Activated CD8-positive, alpha-beta T cell treated with anti-CD3 and anti-CD28 coated beads for 36 hours (primary cell): ENCODE measurements around the gene SORCS2. TPM values are rescaled to one million over a fixed set of nuclear protein-coding genes. Genes with fewer than 3 reads are reported as not detected.

ENCODE experiments used
- ATAC-seq: fragments of 200-7000 bp; cut with Tn5 transposase; one replicate; pipeline ENCODE4 v1.10.0; 2021; ENCODE audit warnings: mild to moderate bottlenecking, moderate library complexity
- CTCF ChIA-PET: fragments of 350-600 bp; sonication (Branson Sonifier 250); formaldehyde crosslinking; loops from one replicate; lab custom pipeline; 2021; ENCODE audit warnings: antibody characterized with exemption; lab: Charles Lee
- POLR2A ChIA-PET: fragments of 350-600 bp; sonication (Branson Sonifier 250); formaldehyde crosslinking; loops from one replicate; lab custom pipeline; 2021; ENCODE audit warnings: antibody characterized with exemption; lab: Charles Lee
- DNase-seq: peaks from one replicate; pipeline ENCODE4 v3.0.0-alpha.2; 2020
- H3K27ac Mint-ChIP-seq: one replicate; pipeline ENCODE4 v1.8.0; 2021; ENCODE audit warnings: mild to moderate bottlenecking, mixed read lengths
- H3K27me3 Mint-ChIP-seq: one replicate; pipeline ENCODE4 v1.8.0; 2021; ENCODE audit warnings: mixed read lengths
- H3K36me3 Mint-ChIP-seq: one replicate; pipeline ENCODE4 v1.8.0; 2021; ENCODE audit warnings: low read depth, mixed read lengths
- H3K4me1 Mint-ChIP-seq: one replicate; pipeline ENCODE4 v1.8.0; 2021; ENCODE audit warnings: low read depth, mixed read lengths
- H3K4me3 Mint-ChIP-seq: one replicate; pipeline ENCODE4 v1.8.0; 2021; ENCODE audit warnings: mild to moderate bottlenecking, moderate library complexity, mixed read lengths
- H3K9me3 Mint-ChIP-seq: one replicate; pipeline ENCODE4 v1.8.0; 2021; ENCODE audit warnings: mixed read lengths
- CTCF ChIP-seq: fragments of 200-600 bp; IDR thresholded peaks from one replicate; pipeline ENCODE4 v1.8.0; 2022; ENCODE audit warnings: antibody characterized with exemption, mild to moderate bottlenecking
- intact Hi-C: fragments of 100-400 bp; cut with micrococcal nuclease; formaldehyde crosslinking; loops from one replicate; pipeline ENCODE4 v1.10.0; 2022
- total RNA-seq, 2 experiments: library from RNA; stranded (reverse); gene quantifications; one replicate each; pipeline ENCODE4 v1.2.3, GENCODE V29; 2021

The SORCS2 gene
- total RNA-seq, 2 experiments from 2014 or later: 0.05 TPM; not detected in 1

GRCh38 chr4:7712021-7712671 lies 519.8 kb downstream of the SORCS2 start:
- Mint-ChIP-seq H3K9me3 (no peaks in the 10 kb centered on the region), H3K27ac (no peak overlapping the region), H3K4me3 (no peak overlapping the region), H3K36me3 (no peaks in the 10 kb centered on the region), H3K27me3 (peaks cover 4% of the 10 kb centered on the region), H3K4me1 (no peaks in the 10 kb centered on the region)
- no peak for DNase-seq
- TF ChIP-seq CTCF: no peak
- intact Hi-C loops: no loop called here
- ChIA-PET POLR2A (no interaction called here), CTCF (no interaction called here)
- no peak for ATAC-seq

GRCh38 chr4:7713757-7714156 lies 521.4 kb downstream of the SORCS2 start:
- no peak for ATAC-seq
- ChIA-PET CTCF (no interaction called here), POLR2A (no interaction called here)
- no peak for TF ChIP-seq CTCF
- no peak for DNase-seq
- H3K9me3 Mint-ChIP-seq: no peaks in the 10 kb centered on the region
- H3K4me3 Mint-ChIP-seq: no peak overlapping the region
- H3K36me3 Mint-ChIP-seq: no peaks in the 10 kb centered on the region
- no peak overlapping the region for H3K27ac Mint-ChIP-seq
- no peaks in the 10 kb centered on the region for H3K4me1 Mint-ChIP-seq
- peaks cover 4% of the 10 kb centered on the region for H3K27me3 Mint-ChIP-seq
- intact Hi-C loops: no loop called here

GRCh38 chr4:7714176-7714575 lies 521.8 kb downstream of the SORCS2 start:
- DNase-seq: no peak
- intact Hi-C loops: no loop called here
- POLR2A ChIA-PET: no interaction called here
- CTCF ChIA-PET: no interaction called here
- no peaks in the 10 kb centered on the region for H3K36me3 Mint-ChIP-seq
- H3K27me3 Mint-ChIP-seq: peaks cover 5% of the 10 kb centered on the region
- no peaks in the 10 kb centered on the region for H3K9me3 Mint-ChIP-seq
- H3K27ac Mint-ChIP-seq: no peak overlapping the region
- TF ChIP-seq CTCF: no peak
- H3K4me1 Mint-ChIP-seq: no peaks in the 10 kb centered on the region
- no peak for ATAC-seq
- no peak overlapping the region for H3K4me3 Mint-ChIP-seq

GRCh38 chr4:7714738-7715137 lies 522.4 kb downstream of the SORCS2 start:
- no peak for ATAC-seq
- no peak for TF ChIP-seq CTCF
- POLR2A ChIA-PET: no interaction called here
- Mint-ChIP-seq H3K27me3 (peaks cover 5% of the 10 kb centered on the region), H3K4me1 (peaks cover 1% of the 10 kb centered on the region), H3K9me3 (no peaks in the 10 kb centered on the region), H3K27ac (no peak overlapping the region), H3K4me3 (no peak overlapping the region), H3K36me3 (no peaks in the 10 kb centered on the region)
- CTCF ChIA-PET: interaction anchor here (1.0 to 1.5 kb wide), 2 partner anchors 47 to 88 kb away, joined by 3 read pairs; no protein-coding TSS in a partner anchor
- intact Hi-C loops: no loop called here
- no peak for DNase-seq

GRCh38 chr4:7715271-7716009 lies 523.1 kb downstream of the SORCS2 start:
- Mint-ChIP-seq H3K9me3 (no peaks in the 10 kb centered on the region), H3K4me1 (peaks cover 4% of the 10 kb centered on the region), H3K27me3 (peaks cover 10% of the 10 kb centered on the region), H3K4me3 (no peak overlapping the region), H3K36me3 (no peaks in the 10 kb centered on the region), H3K27ac (no peak overlapping the region)
- intact Hi-C loops: no loop called here
- CTCF ChIA-PET: interaction anchor here (1.0 to 1.5 kb wide), 2 partner anchors 46 to 87 kb away, joined by 3 read pairs; no protein-coding TSS in a partner anchor
- ATAC-seq (no peak), DNase-seq (no peak)
- POLR2A ChIA-PET: no interaction called here
- no peak for TF ChIP-seq CTCF
